ENCODE results near the gene TNFRSF6B.

TNFRSF6B gene

GRCh38 chr20:63738687-63739129, 42.3 kb downstream of the TNFRSF6B start:
- no peaks in the 10 kb centered on the region for H3K27me3 ChIP-seq (ENCODE audit: insufficient read depth, low read length, poor library complexity, severe bottlenecking)
- no peak overlapping the region for H2AFZ ChIP-seq (ENCODE audit: low read length)
- H3K4me3 ChIP-seq (ENCODE audit: low read length, poor library complexity, severe bottlenecking), result peak overlapping the region; percentile 86
- TF ChIP-seq, protein P1, sequence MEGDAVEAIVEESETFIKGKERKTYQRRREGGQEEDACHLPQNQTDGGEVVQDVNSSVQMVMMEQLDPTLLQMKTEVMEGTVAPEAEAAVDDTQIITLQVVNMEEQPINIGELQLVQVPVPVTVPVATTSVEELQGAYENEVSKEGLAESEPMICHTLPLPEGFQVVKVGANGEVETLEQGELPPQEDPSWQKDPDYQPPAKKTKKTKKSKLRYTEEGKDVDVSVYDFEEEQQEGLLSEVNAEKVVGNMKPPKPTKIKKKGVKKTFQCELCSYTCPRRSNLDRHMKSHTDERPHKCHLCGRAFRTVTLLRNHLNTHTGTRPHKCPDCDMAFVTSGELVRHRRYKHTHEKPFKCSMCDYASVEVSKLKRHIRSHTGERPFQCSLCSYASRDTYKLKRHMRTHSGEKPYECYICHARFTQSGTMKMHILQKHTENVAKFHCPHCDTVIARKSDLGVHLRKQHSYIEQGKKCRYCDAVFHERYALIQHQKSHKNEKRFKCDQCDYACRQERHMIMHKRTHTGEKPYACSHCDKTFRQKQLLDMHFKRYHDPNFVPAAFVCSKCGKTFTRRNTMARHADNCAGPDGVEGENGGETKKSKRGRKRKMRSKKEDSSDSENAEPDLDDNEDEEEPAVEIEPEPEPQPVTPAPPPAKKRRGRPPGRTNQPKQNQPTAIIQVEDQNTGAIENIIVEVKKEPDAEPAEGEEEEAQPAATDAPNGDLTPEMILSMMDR (conservative IDR thresholded peaks at IDR 0.05; ENCODE audit: low read length), result no peak
- TF ChIP-seq EZH2phosphoT487 (IDR thresholded peaks at IDR 0.05; ENCODE audit: borderline replicate concordance), result no peak
- 0 out of 2 replicates have a peak, but pooled peaks cover 6% of the 10 kb centered on the region for H3F3A ChIP-seq (ENCODE audit: low read depth)
- no peaks in the 10 kb centered on the region for H3K9me3 ChIP-seq (ENCODE audit: insufficient read depth, low read depth, low read length)
- peak overlapping the region; percentile 95 for H3K4me2 ChIP-seq (ENCODE audit: low read depth, low read length, poor library complexity, severe bottlenecking)
- H3K36me3 ChIP-seq (ENCODE audit: insufficient read depth, low read length), result peaks cover 28% of the 10 kb centered on the region; the same call in 1 of the 2 replicates
- peaks cover 32% of the 10 kb centered on the region for H4K20me1 ChIP-seq (ENCODE audit: insufficient read depth, low read length, poor library complexity, severe bottlenecking)
- H3K9ac ChIP-seq (ENCODE audit: low read depth, low read length, poor library complexity, severe bottlenecking), result peak overlapping the region; percentile 98
- H3K9me2 ChIP-seq (replicated peaks; ENCODE audit: low read depth, low read length), result no peaks in the 10 kb centered on the region
- H3K4me1 ChIP-seq (ENCODE audit: insufficient read depth, low read length, poor library complexity, severe bottlenecking), result peaks cover 38% of the 10 kb centered on the region
- H3K79me2 ChIP-seq (ENCODE audit: insufficient read depth, low read length), result peaks cover 41% of the 10 kb centered on the region

GRCh38 chr20:63739130-63740069, 42.9 kb downstream of the TNFRSF6B start, which contains the start of gene SLC2A4RG:
SLC2A4RG (plus strand) TSS chr20:63739776; CDS start chr20:63739913, 137 bp downstream.
- Histone ChIP-seq H3K4me1 (ENCODE audit: insufficient read depth, low read length, poor library complexity, severe bottlenecking) (peaks cover 38% of the 10 kb centered on the region), H3K36me3 (ENCODE audit: insufficient read depth, low read length) (peaks cover 25% of the 10 kb centered on the region; the same call in 1 of the 2 replicates), H3K27me3 (ENCODE audit: insufficient read depth, low read length, poor library complexity, severe bottlenecking) (no peaks in the 10 kb centered on the region), H3K4me2 (ENCODE audit: low read depth, low read length, poor library complexity, severe bottlenecking) (peak within 1 kb of the TSS; percentile 95), H2AFZ (ENCODE audit: low read length) (peak within 1 kb of the TSS; percentile 30; the same call in 1 of the 2 replicates), H3K79me2 (ENCODE audit: insufficient read depth, low read length) (peaks cover 38% of the 10 kb centered on the region), H3K4me3 (ENCODE audit: low read length, poor library complexity, severe bottlenecking) (peak within 1 kb of the TSS; percentile 88), H3F3A (ENCODE audit: low read depth) (0 out of 2 replicates have a peak, but pooled peaks cover 7% of the 10 kb centered on the region), H3K9me3 (ENCODE audit: insufficient read depth, low read depth, low read length) (no peaks in the 10 kb centered on the region), H4K20me1 (ENCODE audit: insufficient read depth, low read length, poor library complexity, severe bottlenecking) (peaks cover 32% of the 10 kb centered on the region), H3K9me2 (replicated peaks; ENCODE audit: low read depth, low read length) (no peaks in the 10 kb centered on the region), H3K9ac (ENCODE audit: low read depth, low read length, poor library complexity, severe bottlenecking) (peak within 1 kb of the TSS; percentile 98)
- TF ChIP-seq, protein P1 (conservative IDR thresholded peaks at IDR 0.05; ENCODE audit: low read length), result no peak
- TF ChIP-seq EZH2phosphoT487 (IDR thresholded peaks at IDR 0.05; ENCODE audit: borderline replicate concordance), result no peak

GRCh38 chr20:63740070-63740626, 43.7 kb downstream of the TNFRSF6B start:
- no peak for TF ChIP-seq EZH2phosphoT487 (IDR thresholded peaks at IDR 0.05; ENCODE audit: borderline replicate concordance)
- TF ChIP-seq, protein P1 (conservative IDR thresholded peaks at IDR 0.05; ENCODE audit: low read length), result no peak
- Histone ChIP-seq H3K9ac (ENCODE audit: low read depth, low read length, poor library complexity, severe bottlenecking) (peak overlapping the region; percentile 92), H3K4me3 (ENCODE audit: low read length, poor library complexity, severe bottlenecking) (peak overlapping the region; percentile 88), H3K9me2 (replicated peaks; ENCODE audit: low read depth, low read length) (no peaks in the 10 kb centered on the region), H3F3A (ENCODE audit: low read depth) (0 out of 2 replicates have a peak, but pooled peaks cover 7% of the 10 kb centered on the region), H3K9me3 (ENCODE audit: insufficient read depth, low read depth, low read length) (no peaks in the 10 kb centered on the region), H3K79me2 (ENCODE audit: insufficient read depth, low read length) (peaks cover 38% of the 10 kb centered on the region), H3K27me3 (ENCODE audit: insufficient read depth, low read length, poor library complexity, severe bottlenecking) (no peaks in the 10 kb centered on the region), H3K4me1 (ENCODE audit: insufficient read depth, low read length, poor library complexity, severe bottlenecking) (peaks cover 38% of the 10 kb centered on the region), H4K20me1 (ENCODE audit: insufficient read depth, low read length, poor library complexity, severe bottlenecking) (peaks cover 32% of the 10 kb centered on the region), H3K36me3 (ENCODE audit: insufficient read depth, low read length) (peaks cover 17% of the 10 kb centered on the region; the same call in 1 of the 2 replicates), H2AFZ (ENCODE audit: low read length) (peak overlapping the region; percentile 30; the same call in 1 of the 2 replicates), H3K4me2 (ENCODE audit: low read depth, low read length, poor library complexity, severe bottlenecking) (peak overlapping the region; percentile 73)

All from Loucy (cell line).